Fibroblast of skin of back (primary cell): ENCODE measurements around the gene SUSD2.
A peak's percentile ranks its signal among the peaks of the same experiment; 100 is the strongest.

Experiments
- DNase-seq: peaks from one replicate; pipeline ENCODE4 v3.0.0-alpha.2; 2013

The SUSD2 gene

GRCh38 chr22:24153959-24154358 lies 27.3 kb upstream of the SUSD2 start:
- no peak for DNase-seq

- DNase-seq = no peak
Observed at GRCh38 chr22:24154826-24155225, 26.5 kb upstream of the SUSD2 start.

- peak; percentile 67 for DNase-seq
Observed at GRCh38 chr22:24155627-24156140, 25.6 kb upstream of the SUSD2 start.

GRCh38 chr22:24156141-24156912 lies 25.0 kb upstream of the SUSD2 start:
- peak; percentile 57 for DNase-seq

- peak; percentile 77 for DNase-seq
Observed at GRCh38 chr22:24156913-24157821, 24.1 kb upstream of the SUSD2 start.

GRCh38 chr22:24157822-24158135 lies 23.5 kb upstream of the SUSD2 start:
- DNase-seq = peak; percentile 30

- DNase-seq = no peak
Observed at GRCh38 chr22:24159650-24160049, 21.6 kb upstream of the SUSD2 start.

GRCh38 chr22:24160546-24160945 lies 20.7 kb upstream of the SUSD2 start:
- no peak for DNase-seq

- no peak for DNase-seq
Observed at GRCh38 chr22:24161485-24161884, 19.8 kb upstream of the SUSD2 start.

GRCh38 chr22:24161909-24162308 lies 19.4 kb upstream of the SUSD2 start:
- DNase-seq = no peak

GRCh38 chr22:24162436-24162835 lies 18.9 kb upstream of the SUSD2 start:
- DNase-seq = no peak

GRCh38 chr22:24164243-24164642 lies 17.0 kb upstream of the SUSD2 start:
- no peak for DNase-seq

- DNase-seq = no peak
Observed at GRCh38 chr22:24164940-24165339, 16.3 kb upstream of the SUSD2 start.

- peak; percentile 36 for DNase-seq
Observed at GRCh38 chr22:24165673-24166072, 15.6 kb upstream of the SUSD2 start.

GRCh38 chr22:24166811-24167210 lies 14.5 kb upstream of the SUSD2 start:
- no peak for DNase-seq

GRCh38 chr22:24169439-24170058 lies 11.7 kb upstream of the SUSD2 start:
- no peak for DNase-seq

GRCh38 chr22:24170188-24170587 lies 11.1 kb upstream of the SUSD2 start:
- DNase-seq = no peak

GRCh38 chr22:24170632-24171031 lies 10.7 kb upstream of the SUSD2 start:
- DNase-seq = no peak

- DNase-seq = no peak
Observed at GRCh38 chr22:24171822-24172221, 9.5 kb upstream of the SUSD2 start.

- peak; percentile 76 for DNase-seq
Observed at GRCh38 chr22:24175160-24175808, 6.0 kb upstream of the SUSD2 start.

GRCh38 chr22:24176040-24176439 lies 5.2 kb upstream of the SUSD2 start:
- no peak for DNase-seq

GRCh38 chr22:24176630-24177029 lies 4.7 kb upstream of the SUSD2 start:
- peak; percentile 53 for DNase-seq

- DNase-seq = no peak
Observed at GRCh38 chr22:24177045-24177444, 4.2 kb upstream of the SUSD2 start.
